HepG2 (cell line): ENCODE data around the gene SERPINF2. TPM values are rescaled to one million over a fixed set of nuclear protein-coding genes. Genes with fewer than 3 reads are reported as not detected.

ENCODE experiments used
- ATRX ChIP-seq: sonication (generic); formaldehyde crosslinking; IDR thresholded peaks from 2 replicates; pipeline ENCODE4 v1.4.0; 2020; ENCODE audit warnings: missing genetic modification reagents, borderline replicate concordance
- BHLHE40 ChIP-seq: IDR thresholded peaks from 2 replicates; pipeline ENCODE4 v1.6.1; 2011; ENCODE audit warnings: low read length, improper control_type of control experiment
- CBX1 ChIP-seq: IDR thresholded peaks from one replicate; pipeline ENCODE4 v1.6.1; 2016; ENCODE audit warnings: antibody characterized with exemption, low read depth
- CBX2 ChIP-seq, 2 experiments: fragments of 200-600 bp in 1 of 2; sonication (generic); formaldehyde crosslinking in 1 of 2; IDR thresholded peaks; 2 replicates each; pipeline versions ENCODE4 v1.7.0 to v1.8.1; 2018 to 2022; ENCODE audit warnings: low read depth in 2 of 2, low read length in 1 of 2, mild to moderate bottlenecking in 1 of 2, missing genetic modification reagents in 1 of 2
- CHD2 ChIP-seq: IDR thresholded peaks from 2 replicates; pipeline ENCODE4 v1.6.1; 2011; ENCODE audit warnings: low read depth, low read length, improper control_type of control experiment
- DDIT3 ChIP-seq: sonication (generic); formaldehyde crosslinking; IDR thresholded peaks from 2 replicates; pipeline ENCODE4 v1.4.0; 2020; ENCODE audit warnings: mild to moderate bottlenecking, missing genetic modification reagents
- EHMT2 ChIP-seq: fragments of 200-600 bp; sonication (generic); IDR thresholded peaks from 2 replicates; pipeline ENCODE4 v1.7.0; 2017; ENCODE audit warnings: antibody characterized with exemption, low read depth, low read length, borderline replicate concordance
- HCFC1 ChIP-seq: fragments of 150-350 bp; IDR thresholded peaks from 2 replicates; pipeline ENCODE4 v1.6.1; 2014; ENCODE audit warnings: low read depth, low read length
- KDM6A ChIP-seq: IDR thresholded peaks from 2 replicates; pipeline ENCODE4 v1.6.1; 2016; ENCODE audit warnings: low read depth
- MAZ ChIP-seq, 2 experiments: sonication (generic) in 1 of 2; formaldehyde crosslinking in 1 of 2; IDR thresholded peaks; 2 replicates each; pipeline versions ENCODE4 v1.5.0 to v1.6.1; 2012 to 2020; ENCODE audit warnings: low read depth in 2 of 2, mild to moderate bottlenecking in 2 of 2, borderline replicate concordance in 1 of 2, improper control_type of control experiment in 1 of 2, low read length in 1 of 2, missing genetic modification reagents in 1 of 2, moderate library complexity in 1 of 2
- MLXIP ChIP-seq: sonication (generic); formaldehyde crosslinking; IDR thresholded peaks from 2 replicates; pipeline ENCODE4 v1.9.0; 2021; ENCODE audit warnings: missing genetic modification reagents, borderline replicate concordance
- NAIF1 ChIP-seq: sonication (generic); formaldehyde crosslinking; IDR thresholded peaks from 2 replicates; pipeline ENCODE4 v1.5.0; 2020; ENCODE audit warnings: mild to moderate bottlenecking, missing genetic modification reagents, borderline replicate concordance
- NFKB2 ChIP-seq: sonication (generic); formaldehyde crosslinking; IDR thresholded peaks from 2 replicates; pipeline ENCODE4 v1.4.0; 2020; ENCODE audit warnings: missing genetic modification reagents, borderline replicate concordance
- NR2F2 ChIP-seq: IDR thresholded peaks from 2 replicates; pipeline ENCODE4 v1.6.1; 2012; ENCODE audit warnings: low read depth, inconsistent platforms, borderline replicate concordance
- RBFOX2 ChIP-seq: fragments of 200-400 bp; formaldehyde crosslinking; IDR thresholded peaks from 2 replicates; pipeline ENCODE4 v1.6.1; 2017; ENCODE audit warnings: low read depth, mild to moderate bottlenecking, low read length
- RFX1 ChIP-seq: fragments of 450-650 bp; IDR thresholded peaks from 2 replicates; pipeline ENCODE4 v1.6.1; 2017
- SNAPC4 ChIP-seq: sonication (generic); formaldehyde crosslinking; IDR thresholded peaks from 2 replicates; pipeline ENCODE4 v1.4.0; 2020; ENCODE audit warnings: mild to moderate bottlenecking, missing genetic modification reagents
- SP5 ChIP-seq: IDR thresholded peaks from 2 replicates; pipeline ENCODE4 v1.6.1; 2016; ENCODE audit warnings: low read depth, borderline replicate concordance
- TAF1 ChIP-seq: sonication (generic); formaldehyde crosslinking; IDR thresholded peaks from 2 replicates; pipeline ENCODE4 v1.4.0; 2020; ENCODE audit warnings: missing genetic modification reagents
- ZFP1 ChIP-seq: IDR thresholded peaks from 2 replicates; pipeline ENCODE4 v1.6.1; 2016
- ZNF598 ChIP-seq: sonication (generic); formaldehyde crosslinking; IDR thresholded peaks from 2 replicates; pipeline ENCODE4 v1.5.1; 2020; ENCODE audit warnings: mild to moderate bottlenecking, missing genetic modification reagents, borderline replicate concordance
- polyA plus RNA-seq, 8 experiments: library from polyadenylated mRNA; depleted of rRNA in 3 of 8; stranded (reverse) in 7 of 8; unstranded in 1 of 8; fragments of >200 nt; fragmentation: Illumina TruSeq in 4 of 8; extraction: Trizol in 4 of 8; gene quantifications; 2 replicates each; pipeline versions ENCODE4 v1.2.1 to v1.2.3, GENCODE V29; 2011 to 2016; ENCODE audit warnings: low read depth in 4 of 8, missing spikeins in 1 of 8, mixed read lengths in 1 of 8; ENCODE audit not compliant: insufficient read depth in 1 of 8
- total RNA-seq, 5 experiments: library from RNA; depleted of rRNA; stranded (reverse); fragments of >200 nt; fragmentation: Illumina TruSeq; extraction: Trizol; gene quantifications; 2 replicates each; pipeline ENCODE4 v1.2.3, GENCODE V29; 2016; ENCODE audit warnings: low read depth in 1 of 5

Gene SERPINF2
- total and polyA plus RNA-seq, 2 of the 13 experiments (the other 11 are each of a cell fraction or from before 2014, with no cell fraction given), result 309 to 548 TPM

- TF ChIP-seq SNAPC4 (CRISPR knock-in tag) (0 out of 2 replicates have a peak, but pooled peaks have one; percentile 29), HCFC1 (0 out of 2 replicates have a peak, but pooled peaks have one; percentile 14), EHMT2 (no peak), NAIF1 (peak; percentile 47; the same call in 1 of the 2 replicates), ATRX (CRISPR knock-in tag) (no peak), TAF1 (CRISPR knock-in tag) (peak; percentile 32; the same call in 1 of the 2 replicates), ZNF598 (no peak), MLXIP (CRISPR knock-in tag) (no peak), RBFOX2 (peak; percentile 59), NFKB2 (CRISPR knock-in tag) (peak; percentile 77; the same call in 1 of the 2 replicates), CBX1 (no peak), BHLHE40 (no peak), KDM6A (CRISPR knock-in tag) (no peak), DDIT3 (CRISPR knock-in tag) (no peak), CBX2 (IDR thresholded peaks at IDR 0.05; ENCODE audit: low read depth, low read length) (no peak), CBX2 (CRISPR knock-in tag; IDR thresholded peaks at IDR 0.05; ENCODE audit: low read depth) (no peak), NR2F2 (no peak; the same call in 1 of the 2 replicates), MAZ (IDR thresholded peaks at IDR 0.05; ENCODE audit: borderline replicate concordance, low read depth, low read length) (0 out of 2 replicates have a peak, but pooled peaks have one; percentile 41), MAZ (CRISPR knock-in tag; IDR thresholded peaks at IDR 0.05; ENCODE audit: low read depth) (no peak; the same call in 1 of the 2 replicates), ZFP1 (no peak), SP5 (CRISPR knock-in tag) (peak; percentile 24; the same call in 1 of the 2 replicates), CHD2 (no peak; the same call in 1 of the 2 replicates), RFX1 (no peak)
Observed at GRCh38 chr17:1714980-1715802, 27.5 kb upstream of the SERPINF2 start (continued).
